Mesothelial cell of epicardium (in vitro differentiated cells): Measurements from ENCODE around the gene DPY19L1. TPM values are rescaled to one million over a fixed set of nuclear protein-coding genes. Genes with fewer than 3 reads are reported as not detected.
"Not testable (repeated sequence)": the region's sequence is repeated elsewhere in the genome, so short reads cannot be mapped to it uniquely, and the experiment has no call there.

ENCODE experiments used
- DNase-seq, 2 experiments: peaks; one replicate each; pipeline ENCODE4 v3.0.0; 2021; ENCODE audit warnings: low spot score in 2 of 2; ENCODE audit not compliant: unreplicated experiment in 2 of 2
- H3K27ac Mint-ChIP-seq: 2 replicates; pipeline ENCODE4 v1.8.0; 2021; ENCODE audit warnings: mixed read lengths
- H3K27me3 Mint-ChIP-seq: 2 replicates; pipeline ENCODE4 v1.8.0; 2021; ENCODE audit warnings: low read depth, mixed read lengths
- H3K36me3 Mint-ChIP-seq: 2 replicates; pipeline ENCODE4 v1.8.0; 2021; ENCODE audit warnings: mixed read lengths
- H3K4me1 Mint-ChIP-seq: 2 replicates; pipeline ENCODE4 v1.8.0; 2021; ENCODE audit warnings: mixed read lengths
- H3K4me3 Mint-ChIP-seq: 2 replicates; pipeline ENCODE4 v1.8.0; 2021; ENCODE audit warnings: mild to moderate bottlenecking, moderate library complexity, mixed read lengths
- H3K9me3 Mint-ChIP-seq: 2 replicates; pipeline ENCODE4 v1.8.0; 2021; ENCODE audit warnings: mixed read lengths
- CTCF ChIP-seq: fragments of 200-600 bp; sonication (generic); IDR thresholded peaks from one replicate; pipeline ENCODE4 v1.5.0; 2021; ENCODE audit warnings: antibody characterized with exemption; ENCODE audit not compliant: unreplicated experiment
- total RNA-seq: library from RNA; stranded (reverse); gene quantifications from 3 replicates; pipeline ENCODE4 v1.2.1, GENCODE V29; 2021

DPY19L1 gene
- total RNA-seq, 1 donor from 2014 or later = 21.8 TPM

DNA sequence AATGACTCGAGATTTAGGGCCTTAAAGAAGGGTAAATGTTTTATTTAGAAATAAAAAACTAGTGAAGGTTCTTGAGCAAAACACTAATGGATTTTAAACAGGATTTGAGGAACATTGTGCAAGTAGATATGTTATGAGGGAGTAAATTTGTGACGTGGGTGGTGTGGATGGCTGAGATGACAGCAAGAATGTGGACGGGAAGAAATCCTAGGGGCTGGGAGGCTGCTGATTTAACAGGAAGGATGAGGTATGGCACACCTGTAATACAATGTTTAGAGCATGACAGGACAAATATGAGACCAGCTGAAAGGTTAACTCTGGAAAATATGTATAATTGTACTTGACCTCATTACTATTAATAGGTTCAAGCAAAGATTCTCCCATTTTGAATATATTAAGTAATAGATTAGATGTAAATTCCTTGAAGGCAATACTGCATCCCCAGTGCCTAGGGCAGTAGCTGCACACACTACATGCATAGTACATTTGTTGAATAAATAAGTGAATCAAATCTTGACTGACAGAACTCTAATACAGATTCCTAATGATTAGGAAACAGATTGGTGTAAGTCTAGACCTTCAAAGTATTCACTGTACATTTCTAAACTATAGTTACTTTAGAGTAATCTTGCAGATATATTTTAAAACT is 10.1 kb upstream of the DPY19L1 start:
- H3K27ac Mint-ChIP-seq, H3K4me1 Mint-ChIP-seq, H3K9me3 Mint-ChIP-seq, H3K36me3 Mint-ChIP-seq, H3K4me3 Mint-ChIP-seq, DNase-seq: not testable (repeated sequence)
- peaks cover 28% of the 10 kb centered on the region for H3K27me3 Mint-ChIP-seq

- not testable (repeated sequence) for H3K27ac Mint-ChIP-seq, H3K4me3 Mint-ChIP-seq, DNase-seq, H3K4me1 Mint-ChIP-seq, H3K36me3 Mint-ChIP-seq, H3K9me3 Mint-ChIP-seq
- peaks cover 34% of the 10 kb centered on the region for H3K27me3 Mint-ChIP-seq
These were observed 6.0 kb upstream of the DPY19L1 start for GRCh38 chr7:35043301-35043700.

GRCh38 chr7:35040906-35041305 is 3.6 kb upstream of the DPY19L1 start:
- no peak for TF ChIP-seq CTCF
- H3K27me3 Mint-ChIP-seq = peaks cover 25% of the 10 kb centered on the region
- no peak for DNase-seq
- no peak overlapping the region for H3K4me3 Mint-ChIP-seq
- no peaks in the 10 kb centered on the region for H3K36me3 Mint-ChIP-seq
- no peak overlapping the region for H3K27ac Mint-ChIP-seq
- no peaks in the 10 kb centered on the region for H3K9me3 Mint-ChIP-seq
- H3K4me1 Mint-ChIP-seq = peaks cover 15% of the 10 kb centered on the region

DNA sequence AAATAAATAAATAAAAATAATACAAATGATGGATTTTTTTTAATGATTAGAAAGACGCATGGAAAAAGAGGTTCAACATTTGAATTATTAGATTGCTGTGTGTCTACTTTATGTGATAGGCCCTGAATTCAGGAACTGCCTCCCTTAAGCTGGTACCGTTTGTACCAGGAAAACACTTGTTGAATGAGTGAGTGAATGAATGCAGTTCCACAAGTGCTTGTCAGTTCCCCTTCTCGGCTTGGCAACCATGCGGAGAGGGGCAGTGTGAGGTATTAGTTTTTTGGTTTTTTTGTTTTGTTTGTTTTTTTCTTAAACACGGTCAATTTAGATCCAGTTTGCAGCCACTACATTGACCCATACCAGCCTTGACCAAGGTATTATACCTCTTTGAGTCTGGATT is 2.1 kb upstream of the DPY19L1 start:
- no peaks in the 10 kb centered on the region for H3K36me3 Mint-ChIP-seq
- TF ChIP-seq CTCF = no peak
- H3K4me3 Mint-ChIP-seq = no peak overlapping the region
- H3K9me3 Mint-ChIP-seq = no peaks in the 10 kb centered on the region
- peaks cover 21% of the 10 kb centered on the region for H3K4me1 Mint-ChIP-seq
- no peak overlapping the region for H3K27ac Mint-ChIP-seq
- DNase-seq = no peak
- H3K27me3 Mint-ChIP-seq = peaks cover 25% of the 10 kb centered on the region

GRCh38 chr7:35038354-35038753 is 1.1 kb upstream of the DPY19L1 start:
- peaks cover 18% of the 10 kb centered on the region for H3K27me3 Mint-ChIP-seq
- no peaks in the 10 kb centered on the region for H3K9me3 Mint-ChIP-seq
- H3K27ac Mint-ChIP-seq = peak overlapping the region; percentile 87
- TF ChIP-seq CTCF = no peak
- no peaks in the 10 kb centered on the region for H3K36me3 Mint-ChIP-seq
- no peak for DNase-seq
- peaks cover 21% of the 10 kb centered on the region for H3K4me1 Mint-ChIP-seq
- H3K4me3 Mint-ChIP-seq = peak overlapping the region; percentile 87

DNA sequence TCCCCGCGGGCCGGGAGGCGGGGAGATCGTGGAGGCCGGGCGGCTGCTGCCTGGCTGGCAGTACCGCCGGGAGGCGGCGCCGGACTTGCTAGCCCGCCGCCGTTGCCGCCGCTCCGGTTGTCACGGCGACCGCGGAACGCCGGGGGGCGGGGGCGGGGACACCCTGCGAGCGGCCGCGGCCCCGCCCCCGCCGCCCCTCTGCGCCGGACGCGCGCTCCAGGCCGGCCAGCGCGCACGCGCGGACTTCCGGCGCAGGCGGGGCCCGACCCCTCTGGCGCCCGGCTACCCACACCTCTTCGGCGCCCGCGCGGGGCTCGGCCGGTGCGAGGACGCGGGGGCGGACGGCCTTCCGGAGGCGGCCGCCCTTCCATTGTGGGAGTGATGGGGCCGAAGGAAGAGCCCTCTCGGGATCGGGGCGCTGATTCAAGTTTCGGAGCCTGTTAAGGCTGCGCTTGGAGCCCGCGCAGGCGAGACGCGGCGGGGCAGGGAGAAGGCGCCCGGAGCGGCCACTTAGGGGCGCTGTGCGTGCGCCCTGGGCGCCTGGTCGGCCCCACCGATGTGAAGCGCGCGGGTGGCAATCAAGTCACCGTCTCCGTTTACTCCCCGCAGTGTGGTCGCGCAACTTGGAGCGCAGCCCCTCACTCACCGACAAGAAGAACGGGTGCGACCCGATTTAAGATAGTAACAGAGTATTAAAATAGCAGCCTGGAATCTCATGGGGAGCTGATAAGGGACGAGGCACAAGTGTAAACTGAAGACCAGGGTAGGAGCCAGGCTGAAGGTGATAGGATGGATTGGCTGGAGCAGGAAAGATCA is 449 bp upstream of the DPY19L1 start:
- H3K9me3 Mint-ChIP-seq = no peaks in the 10 kb centered on the region
- peaks cover 21% of the 10 kb centered on the region for H3K4me1 Mint-ChIP-seq
- no peaks in the 10 kb centered on the region for H3K36me3 Mint-ChIP-seq
- H3K27me3 Mint-ChIP-seq = peaks cover 12% of the 10 kb centered on the region
- peak; percentile 70 for TF ChIP-seq CTCF
- H3K27ac Mint-ChIP-seq = peak overlapping the region; percentile 87
- DNase-seq = peak; percentile 94 to 96
- H3K4me3 Mint-ChIP-seq = peak overlapping the region; percentile 87
